SH-SY5Y (cell line): ENCODE results near the gene RAB15.

Experiments used
- GATA2 ChIP-seq: IDR thresholded peaks from 2 replicates; pipeline ENCODE4 v1.6.1; 2011; ENCODE audit warnings: mild to moderate bottlenecking, low read depth, low read length
- GATA3 ChIP-seq: IDR thresholded peaks from 2 replicates; pipeline ENCODE4 v1.6.1; 2011; ENCODE audit warnings: low read depth, mild to moderate bottlenecking, low read length, moderate library complexity

DNA sequence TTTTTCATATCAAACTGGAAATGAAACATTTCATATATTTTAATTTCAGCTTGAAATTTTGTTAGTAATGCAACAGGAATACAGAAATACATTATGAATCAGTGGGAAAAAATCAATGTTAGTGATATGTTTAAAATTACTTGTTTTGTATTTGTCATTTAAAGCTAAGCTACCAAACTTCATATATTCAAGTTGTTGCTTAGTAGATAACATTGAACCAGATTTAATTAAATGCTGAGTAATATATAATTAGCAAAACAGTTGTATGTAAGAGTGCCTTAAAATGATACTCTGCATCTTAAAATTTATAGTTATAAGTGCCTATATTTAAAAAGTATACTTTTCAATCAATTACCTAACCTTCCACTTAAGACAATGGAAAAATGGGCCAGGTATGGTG lies 52.9 kb downstream of the RAB15 start:
- TF ChIP-seq GATA2, result no peak
- no peak for TF ChIP-seq GATA3
